SKM-1 (cell line): ENCODE measurements around the gene NFX1.

Source experiments
- DNase-seq: peaks from one replicate; lab custom pipeline; 2025; ENCODE audit not compliant: unreplicated experiment; lab: John Stamatoyannopoulos, UW

NFX1 gene

DNA sequence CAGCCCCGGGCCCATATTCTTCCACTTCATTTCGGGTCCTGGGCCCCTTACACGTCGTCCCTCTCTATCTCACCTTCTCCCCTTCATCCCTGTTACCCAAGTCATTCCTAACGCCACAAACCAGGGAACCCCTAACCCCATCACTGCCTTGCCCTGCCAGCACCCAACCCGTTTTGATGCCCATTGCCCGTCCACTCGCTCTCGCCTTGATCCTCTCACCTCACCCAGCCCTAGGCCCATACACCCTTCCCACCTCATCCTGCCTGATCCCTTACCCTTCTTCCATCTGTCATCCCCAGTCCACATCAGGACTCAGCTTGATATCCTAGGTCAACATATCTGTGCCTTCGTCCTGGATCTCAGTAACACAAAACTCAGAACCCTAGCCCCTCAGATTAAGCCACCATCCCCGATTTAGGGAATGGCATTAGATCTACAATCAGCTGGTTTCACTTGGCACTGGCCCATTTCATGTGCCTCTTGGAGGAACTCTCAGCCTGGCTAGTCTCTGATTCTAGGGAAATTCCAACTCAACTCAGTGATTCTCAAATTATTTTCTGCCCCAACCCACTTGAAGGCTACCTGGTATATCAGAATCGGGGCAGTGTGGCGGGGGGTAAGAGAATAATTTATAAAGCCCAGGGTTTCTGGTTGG is 25.0 kb upstream of the NFX1 start:
- DNase-seq: no peak

DNA sequence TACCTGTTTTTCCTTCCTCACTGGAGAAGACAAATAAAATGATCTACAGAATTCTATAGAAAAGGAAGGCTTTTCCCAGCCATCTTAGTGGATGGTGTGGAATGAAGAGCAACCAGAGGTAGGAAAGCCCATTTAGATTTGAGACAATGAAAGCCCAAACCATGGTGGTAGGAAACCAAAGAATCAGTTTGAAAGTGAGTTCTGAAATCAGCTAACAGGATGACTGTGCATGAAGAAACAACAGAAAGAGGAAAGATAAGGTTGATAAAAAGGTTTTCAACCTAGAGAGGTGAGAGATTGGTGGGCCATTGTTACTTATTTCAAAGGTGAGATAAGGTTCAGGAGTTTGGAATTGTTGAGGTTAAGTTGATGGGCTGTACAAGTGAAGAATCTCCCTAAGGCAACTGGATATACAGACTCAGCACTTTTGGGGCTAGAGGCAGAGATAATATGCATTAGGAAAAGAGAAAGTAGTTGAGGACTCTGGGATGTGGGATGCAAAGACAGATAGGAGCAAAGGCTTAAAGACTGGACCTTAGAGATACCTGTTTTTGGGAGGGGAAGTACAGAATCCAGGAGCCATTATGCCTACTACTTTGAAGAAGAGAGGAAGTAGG is 23.1 kb upstream of the NFX1 start:
- DNase-seq: no peak

DNA sequence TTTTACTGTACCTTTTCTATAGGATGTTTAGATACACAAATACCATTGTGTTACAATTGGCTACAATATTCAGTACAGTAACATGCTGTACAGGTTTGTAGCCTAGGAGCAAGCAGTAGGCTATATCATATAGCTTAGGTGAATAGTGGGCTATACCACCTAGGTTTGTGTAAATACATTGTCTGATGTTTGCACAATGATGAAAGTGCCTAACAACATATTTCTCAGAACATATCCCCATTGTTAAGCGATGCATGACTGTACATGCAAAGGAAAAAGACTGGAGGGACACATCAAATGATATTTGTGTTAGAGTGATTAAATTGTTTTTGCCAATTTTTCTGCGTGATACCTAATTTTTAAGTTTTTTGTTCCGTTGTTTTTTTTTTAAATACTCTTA is 20.2 kb upstream of the NFX1 start:
- no peak for DNase-seq

DNA sequence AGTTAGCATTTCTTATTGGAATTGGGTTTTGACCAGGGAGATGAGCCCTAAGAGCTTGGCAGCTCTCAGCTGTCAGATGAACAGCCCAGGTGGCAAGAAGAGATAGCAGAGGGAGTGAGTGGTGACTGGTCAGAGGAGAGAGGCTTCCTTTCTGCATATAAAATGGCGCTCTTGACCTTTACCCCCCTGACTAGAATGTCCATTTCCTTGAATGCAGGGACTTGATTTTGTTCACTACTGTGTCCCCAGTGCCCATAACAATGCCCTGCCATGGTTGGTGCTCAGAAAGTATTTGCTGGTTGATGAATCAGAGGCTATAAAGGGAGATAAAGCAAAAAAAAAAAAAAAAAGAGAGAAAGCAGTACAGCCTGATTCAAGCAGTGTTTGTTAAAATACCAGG is 18.3 kb upstream of the NFX1 start:
- no peak for DNase-seq

DNA sequence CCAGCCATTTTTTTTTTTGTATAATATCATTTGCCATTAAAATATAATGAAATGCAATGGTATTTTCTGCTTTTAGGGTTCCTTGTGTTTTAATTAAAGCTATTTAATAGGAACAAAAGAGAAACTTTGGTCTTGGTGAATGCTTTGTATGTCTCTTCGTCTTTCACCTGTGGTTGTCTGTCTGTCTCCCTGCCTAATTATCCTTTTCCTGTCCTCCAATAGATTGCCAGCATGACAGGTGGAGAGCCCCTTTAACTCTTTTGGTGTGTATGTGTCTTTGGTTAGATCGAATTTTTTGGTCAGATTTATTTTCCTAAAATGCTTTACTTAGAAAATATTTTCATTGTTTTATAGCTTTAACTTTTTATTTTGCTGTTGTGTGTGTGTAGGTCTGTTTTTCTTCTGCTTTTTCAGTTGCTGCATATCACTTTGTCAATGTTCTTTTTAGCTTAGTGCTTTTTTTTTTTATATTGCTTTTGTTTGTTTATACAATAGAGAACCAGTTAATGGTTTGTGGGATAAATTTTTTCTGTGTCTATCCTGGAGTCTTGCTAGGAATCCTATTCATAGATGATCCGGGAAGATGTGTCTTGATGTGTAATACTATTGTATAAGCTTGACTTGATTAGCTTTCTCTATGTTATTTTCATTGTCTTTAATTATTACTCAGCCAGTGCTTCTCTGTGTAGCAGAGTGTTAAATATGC is 16.9 kb upstream of the NFX1 start:
- no peak for DNase-seq

DNA sequence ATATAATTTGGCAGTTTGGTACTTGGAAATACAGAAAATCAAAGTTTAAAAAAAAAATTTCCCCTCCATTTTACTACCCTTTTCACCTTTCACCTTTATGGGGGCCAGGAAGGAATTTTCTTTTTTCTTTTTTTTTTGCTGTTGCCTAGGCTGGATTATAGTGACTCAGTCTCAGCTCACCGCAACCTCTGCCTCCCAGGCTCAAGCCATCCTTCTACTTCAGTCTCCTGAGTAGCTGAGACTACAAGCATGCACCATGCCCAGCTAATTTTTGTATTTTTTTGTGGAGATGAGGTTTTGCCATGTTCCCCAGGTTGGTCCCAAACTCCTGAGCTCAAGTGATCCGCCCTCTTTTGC is 16.4 kb upstream of the NFX1 start:
- DNase-seq: no peak

DNA sequence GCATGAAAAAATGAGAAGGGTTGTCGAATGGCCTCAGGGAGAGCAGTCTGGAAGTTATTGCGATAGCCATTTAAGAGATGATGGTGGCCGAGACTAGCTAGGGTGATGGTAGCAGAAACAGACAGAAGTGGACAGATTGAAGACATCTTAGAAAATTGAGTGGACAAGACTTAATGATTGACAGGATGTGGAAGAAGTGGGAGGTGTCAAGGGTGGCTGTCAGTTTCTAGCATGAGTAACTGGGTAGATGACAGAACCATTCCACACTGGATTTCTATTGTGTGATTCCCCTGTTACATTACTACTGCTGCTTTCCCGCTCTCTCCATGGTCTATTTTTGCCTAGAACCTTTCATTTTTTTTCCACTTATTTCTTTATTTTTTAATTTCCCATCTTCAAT is 12.8 kb upstream of the NFX1 start:
- DNase-seq: no peak

DNA sequence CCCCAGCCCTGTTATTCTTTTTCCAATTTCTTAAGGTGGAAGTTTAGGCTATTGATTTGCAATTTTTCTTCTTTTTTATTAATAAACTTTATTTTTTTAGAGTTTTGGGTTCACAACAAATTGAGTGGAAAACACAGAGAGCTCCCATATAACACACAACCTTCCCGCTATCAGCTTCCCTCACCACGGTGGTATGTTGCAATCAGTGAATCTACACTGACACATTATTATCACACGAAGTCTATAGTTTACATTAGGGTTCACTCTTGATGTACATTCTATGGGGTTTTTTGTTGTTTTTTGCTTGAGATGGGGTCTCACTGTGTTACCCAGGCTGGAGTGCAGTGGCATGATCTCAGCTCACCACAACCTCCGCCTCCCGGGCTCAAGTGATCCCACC is 4.8 kb upstream of the NFX1 start:
- DNase-seq: no peak

DNA sequence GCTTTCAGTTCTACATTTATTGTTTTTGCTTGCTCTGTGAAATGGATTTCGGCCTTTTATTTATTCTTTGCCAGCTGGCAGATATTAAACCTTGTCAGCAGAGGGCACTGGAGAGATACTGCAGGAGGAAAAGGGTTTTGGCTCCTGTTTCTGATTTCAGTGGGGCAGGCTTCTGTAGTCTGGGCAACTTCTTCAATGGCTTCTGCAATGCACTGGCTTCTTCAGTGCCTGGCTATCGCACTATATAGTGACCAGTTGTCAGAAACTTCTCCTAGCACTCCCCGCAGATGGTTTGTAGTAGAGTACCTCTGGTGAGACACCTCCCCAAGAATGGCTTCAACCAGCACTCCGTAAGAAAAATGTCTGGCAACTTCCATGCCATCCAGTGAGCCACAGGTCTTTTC is 3.2 kb upstream of the NFX1 start:
- DNase-seq: peak; percentile 36

DNA sequence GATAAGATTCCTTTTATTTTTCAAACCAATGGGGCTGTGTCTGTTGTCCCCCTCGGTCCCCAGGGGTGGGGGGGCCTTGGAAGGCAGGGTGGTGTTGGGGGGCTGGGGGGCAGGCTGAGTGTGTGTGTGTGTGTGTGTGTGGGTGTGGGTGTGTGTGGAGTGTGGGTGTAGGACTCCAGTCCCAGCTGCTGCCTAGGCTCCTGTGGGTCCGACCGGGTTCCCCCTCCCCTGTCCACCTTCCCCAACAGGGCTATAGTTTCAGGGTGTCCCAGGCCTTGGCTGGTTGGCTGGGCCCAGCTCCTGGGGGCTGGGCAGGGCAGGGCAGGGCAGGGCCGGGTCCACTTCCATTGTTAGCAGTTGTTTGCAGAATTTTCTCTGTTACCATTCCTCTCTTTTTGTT is 2.1 kb upstream of the NFX1 start:
- DNase-seq: no peak

DNA sequence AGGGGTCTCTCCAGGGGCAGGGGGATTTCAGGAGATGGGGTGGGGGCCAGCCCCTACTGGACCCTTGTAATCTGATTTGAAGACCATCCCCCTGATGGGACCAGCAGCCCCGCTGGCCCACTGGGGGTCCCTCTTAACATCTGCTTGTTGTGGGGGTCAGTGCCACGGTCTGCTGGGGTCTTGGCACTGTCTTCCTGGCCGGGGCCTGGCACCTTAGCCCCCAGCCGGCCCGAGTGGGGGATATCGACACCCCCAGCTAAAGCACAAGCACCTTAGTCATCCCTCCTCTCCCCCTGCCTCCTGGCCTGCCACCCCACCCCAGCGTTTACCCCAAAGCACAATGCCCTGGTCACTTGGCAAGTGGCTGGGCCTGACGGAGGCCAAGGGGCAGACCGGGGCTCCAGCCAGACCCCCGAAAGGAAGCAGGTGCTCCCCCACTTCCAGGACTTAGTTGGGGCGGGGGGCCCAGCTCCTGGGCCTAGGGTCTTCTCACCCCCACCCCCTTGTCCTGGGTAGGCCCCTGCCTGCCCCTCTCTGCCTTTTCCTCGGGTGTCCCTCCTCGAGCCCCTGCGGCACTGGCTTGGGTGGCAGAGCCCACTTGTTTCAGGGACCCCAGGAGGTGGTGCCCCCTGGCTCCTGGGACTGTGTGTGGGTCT is 1.4 kb upstream of the NFX1 start:
- no peak for DNase-seq

DNA sequence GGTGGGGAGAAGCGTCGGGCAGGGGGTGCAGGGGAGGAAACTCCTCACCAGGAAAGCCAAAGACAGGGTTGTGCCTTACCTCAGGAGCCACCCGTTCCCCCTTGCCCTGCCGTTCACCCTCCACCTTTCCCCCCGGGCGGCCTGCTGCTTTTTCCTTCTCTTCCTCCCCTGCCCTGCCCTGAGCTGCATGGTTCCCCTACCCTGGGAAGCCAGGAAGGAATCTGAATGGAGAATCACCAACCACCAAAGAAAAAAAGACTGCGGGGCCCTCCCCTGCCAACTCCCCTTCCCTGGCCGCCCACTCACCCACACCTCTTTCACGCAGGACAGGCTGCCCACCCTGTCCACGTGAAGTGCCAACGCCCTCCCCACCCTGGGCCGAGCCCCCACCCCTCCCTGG is 820 bp upstream of the NFX1 start:
- no peak for DNase-seq

DNA sequence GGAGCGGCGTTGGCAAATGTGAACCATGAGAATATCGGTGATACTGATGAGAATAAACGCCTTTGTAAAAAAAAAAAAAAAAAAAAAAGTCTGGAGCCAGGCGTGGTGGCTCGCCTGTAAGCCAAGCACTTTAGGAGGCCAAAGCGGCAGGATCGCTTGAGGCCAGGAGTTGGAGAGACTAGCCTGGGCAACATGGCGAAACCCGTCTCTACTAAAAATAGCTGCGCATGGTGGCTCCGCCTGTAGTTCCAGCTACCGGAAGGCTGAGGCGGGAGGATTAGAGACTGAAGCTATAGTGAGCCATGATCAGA is 425 bp upstream of the NFX1 start:
- DNase-seq: no peak

DNA sequence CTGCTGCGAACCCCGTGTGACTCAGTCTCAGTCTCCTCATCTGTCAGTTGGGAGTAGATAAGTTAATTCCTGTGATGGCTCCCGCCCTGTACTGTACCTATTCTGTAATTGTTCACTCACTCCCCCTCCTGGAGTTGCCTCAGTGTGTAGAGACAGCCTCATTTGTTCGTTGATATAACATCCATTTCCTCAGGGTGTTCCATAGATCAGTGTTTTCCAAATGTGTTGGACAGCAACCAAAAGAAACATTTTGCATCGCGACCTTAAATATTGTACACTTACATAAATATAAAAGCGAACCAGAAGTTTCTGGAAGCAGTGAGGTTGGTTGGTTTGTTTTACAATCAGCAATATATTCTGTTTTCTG is 698 bp downstream of the NFX1 start:
- DNase-seq: no peak

DNA sequence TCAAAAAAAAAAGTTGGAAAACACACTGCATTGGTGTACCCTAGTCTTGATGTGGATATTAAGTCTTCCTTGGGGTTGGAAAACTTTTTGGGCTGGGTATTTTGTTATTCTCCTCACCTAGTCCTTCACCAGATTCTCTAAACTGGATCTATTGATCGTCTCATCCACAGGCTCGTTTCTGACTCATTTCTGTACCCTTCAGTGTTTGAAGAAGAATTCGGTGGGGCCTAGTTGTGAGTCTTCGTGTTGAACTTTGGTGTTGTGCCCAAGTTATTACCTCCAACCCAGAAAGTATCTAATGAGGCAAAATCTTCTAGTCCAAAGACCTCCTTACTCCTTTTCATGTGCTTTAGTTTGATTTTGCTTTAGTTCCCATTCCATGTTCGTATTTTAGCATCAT is 1.6 kb downstream of the NFX1 start:
- DNase-seq: no peak

DNA sequence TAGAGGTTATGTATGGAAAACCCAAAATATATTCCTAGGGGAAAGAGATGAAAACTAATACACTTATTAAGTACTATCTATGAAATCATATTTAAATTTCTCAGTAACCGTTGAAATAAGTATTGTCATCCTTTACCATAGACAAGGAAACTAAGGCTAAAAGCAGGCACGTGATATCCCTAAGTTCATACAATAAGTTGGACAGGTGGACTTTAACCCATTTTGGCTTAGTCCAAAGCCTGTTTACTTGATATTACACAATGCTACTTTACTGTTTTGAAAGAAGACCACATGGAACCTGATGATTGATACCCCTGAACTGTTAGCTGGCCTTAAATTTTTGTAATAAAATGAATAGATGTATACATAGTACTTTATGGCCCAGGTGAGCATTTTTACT is 3.5 kb downstream of the NFX1 start:
- DNase-seq: no peak

DNA sequence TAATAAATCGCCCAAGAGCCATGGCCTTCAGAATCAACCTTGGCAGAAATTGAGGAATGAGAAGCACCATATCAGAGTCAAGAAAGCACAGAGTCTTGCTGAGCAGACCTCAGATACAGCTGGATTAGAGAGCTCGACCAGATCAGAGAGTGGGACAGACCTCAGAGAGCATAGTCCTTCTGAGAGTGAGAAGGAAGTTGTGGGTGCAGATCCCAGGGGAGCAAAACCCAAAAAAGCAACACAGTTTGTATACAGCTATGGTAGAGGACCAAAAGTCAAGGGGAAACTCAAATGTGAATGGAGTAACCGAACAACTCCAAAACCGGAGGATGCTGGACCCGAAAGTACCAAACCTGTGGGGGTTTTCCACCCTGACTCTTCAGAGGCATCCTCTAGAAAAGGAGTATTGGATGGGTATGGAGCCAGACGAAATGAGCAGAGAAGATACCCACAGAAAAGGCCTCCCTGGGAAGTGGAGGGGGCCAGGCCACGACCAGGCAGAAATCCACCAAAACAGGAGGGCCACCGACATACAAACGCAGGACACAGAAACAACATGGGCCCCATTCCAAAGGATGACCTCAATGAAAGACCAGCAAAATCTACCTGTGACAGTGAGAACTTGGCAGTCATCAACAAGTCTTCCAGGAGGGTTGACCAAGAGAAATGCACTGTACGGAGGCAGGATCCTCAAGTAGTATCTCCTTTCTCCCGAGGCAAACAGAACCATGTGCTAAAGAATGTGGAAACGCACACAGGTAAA is 4.5 kb downstream of the NFX1 start:
- DNase-seq: no peak

DNA sequence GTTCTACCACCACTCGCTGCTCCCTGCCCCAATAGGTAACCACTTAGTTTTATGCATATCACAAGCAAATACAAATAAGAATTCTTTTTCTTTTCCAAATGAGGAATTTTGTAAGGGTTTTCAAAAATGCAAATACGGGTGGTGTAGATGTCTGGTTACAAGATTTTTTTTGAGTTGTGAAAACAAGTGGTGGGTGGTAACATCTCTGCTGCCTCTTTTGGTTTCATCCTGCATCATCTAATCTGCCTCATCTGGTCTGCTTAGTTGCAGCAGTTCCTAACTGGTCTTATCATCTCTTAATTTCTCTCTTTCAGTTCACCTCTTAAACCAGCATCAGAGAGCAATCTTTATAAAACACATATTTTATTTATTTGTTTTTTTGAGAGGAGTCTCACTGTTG is 5.3 kb downstream of the NFX1 start:
- DNase-seq: no peak

DNA sequence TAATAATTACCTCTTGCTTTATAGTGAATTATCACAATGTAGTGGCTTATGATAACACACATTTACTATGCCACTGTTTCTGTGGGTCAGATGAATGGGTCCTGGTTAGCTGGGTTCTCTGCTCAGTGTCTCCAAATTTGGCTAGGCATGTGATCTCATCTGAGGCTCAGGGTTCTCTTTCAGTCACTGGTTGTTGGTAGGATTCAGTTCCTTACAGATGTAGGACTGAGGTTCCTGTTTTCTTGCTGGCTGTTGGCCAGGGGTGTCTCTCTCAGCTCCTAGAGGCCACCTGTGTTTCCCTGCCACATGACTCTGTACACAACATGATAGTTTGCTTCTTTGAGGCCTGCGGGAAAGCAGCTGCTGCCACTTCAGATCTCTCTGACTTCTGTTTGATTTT is 7.1 kb downstream of the NFX1 start:
- DNase-seq: peak; percentile 11

DNA sequence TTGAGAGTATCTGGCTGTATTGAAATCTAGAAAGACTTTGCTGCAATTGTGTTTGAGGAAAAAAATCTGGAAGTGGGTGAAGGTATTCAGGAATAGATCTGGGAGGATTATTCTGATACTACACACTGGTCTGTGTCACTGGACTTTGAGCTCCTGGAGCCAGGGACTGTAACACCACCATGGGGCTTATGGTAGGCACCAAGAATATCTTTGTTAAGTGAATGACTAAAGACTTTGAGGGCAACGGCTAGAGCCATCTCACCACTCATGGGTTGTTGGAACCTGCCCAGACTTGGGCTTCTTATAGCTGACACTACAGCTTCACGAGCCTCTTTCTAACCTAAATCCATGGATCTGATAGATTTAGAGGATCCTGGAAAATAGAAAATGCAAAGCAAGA is 10.2 kb downstream of the NFX1 start:
- no peak for DNase-seq

DNA sequence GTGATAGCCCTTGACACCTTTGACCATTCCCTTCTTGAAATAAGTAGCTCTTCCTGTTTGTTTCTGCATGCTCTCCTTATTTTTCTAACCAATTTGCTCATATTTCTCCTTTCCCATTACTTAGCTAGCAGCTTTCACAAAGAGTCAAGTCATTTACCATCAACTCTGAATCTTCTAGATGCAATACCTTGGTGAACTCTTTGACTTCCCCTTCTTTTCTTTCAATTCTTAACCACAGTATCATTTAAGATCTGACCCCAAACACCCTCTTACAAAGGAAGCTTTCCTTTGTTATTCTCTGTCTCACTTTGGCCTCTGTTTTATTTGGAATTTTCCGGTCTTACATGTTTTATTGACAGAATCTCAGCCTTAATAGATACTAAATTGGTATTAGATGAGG is 14.0 kb downstream of the NFX1 start:
- DNase-seq: no peak

DNA sequence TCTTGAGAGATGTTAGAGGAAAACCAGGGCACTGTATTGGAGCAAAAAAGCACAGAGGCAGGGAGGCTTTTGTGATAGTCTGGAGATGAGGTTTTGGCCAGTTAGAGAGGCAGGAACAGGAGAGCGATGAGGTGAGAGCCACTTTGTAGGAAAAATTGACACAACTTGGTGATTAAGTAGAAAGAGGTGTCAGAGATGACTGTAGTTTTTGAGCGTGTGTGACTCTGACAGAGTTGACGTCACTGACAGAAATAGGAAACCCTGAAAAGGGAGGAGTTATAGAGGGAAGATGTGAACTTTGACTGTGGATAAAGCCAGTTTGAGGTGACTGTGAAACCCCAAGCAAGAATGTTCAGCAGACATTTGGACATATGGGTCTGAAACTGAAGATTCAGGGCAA is 15.7 kb downstream of the NFX1 start:
- DNase-seq: no peak
